Measurements from ENCODE around the gene ARAF.

DNA sequence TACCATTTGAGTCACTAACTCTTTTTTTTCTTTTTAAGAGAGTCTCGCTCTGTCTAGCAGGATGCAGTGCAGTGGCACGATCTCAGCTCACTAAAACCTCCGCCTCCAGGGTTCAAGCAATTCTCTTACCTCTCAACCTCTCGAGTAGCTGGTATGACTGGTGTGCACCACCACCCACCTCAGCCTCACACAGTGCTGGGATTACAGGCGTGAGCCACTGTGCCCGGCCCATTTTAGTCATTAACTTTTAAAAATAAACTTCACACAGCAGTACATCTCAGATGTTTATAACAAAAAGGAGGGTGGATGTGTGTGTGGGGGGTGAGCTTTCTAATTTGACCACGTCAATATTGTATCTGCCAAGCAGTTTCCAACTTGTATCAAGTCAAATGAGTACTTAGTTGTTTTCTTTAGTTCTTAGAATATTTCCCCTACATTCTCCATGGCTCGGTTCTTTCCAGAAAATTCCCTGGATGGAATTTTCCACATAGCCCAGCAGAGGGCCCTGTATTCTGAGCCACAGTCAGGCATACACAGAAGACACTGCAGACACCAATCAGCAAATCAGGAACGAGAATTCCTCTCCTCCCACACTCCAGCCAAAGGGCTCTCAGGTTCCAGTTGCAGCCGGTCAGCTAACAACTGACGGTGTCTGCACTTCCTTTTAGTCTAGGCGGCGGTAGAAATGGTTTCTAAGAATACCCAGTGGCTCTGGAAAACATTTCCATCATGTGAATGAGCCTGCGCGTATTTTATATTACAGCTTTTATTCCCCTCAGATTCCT lies 20.1 kb upstream of the ARAF start:
- TF ChIP-seq ZNF565 (CRISPR knock-in tag; conservative IDR thresholded peaks at IDR 0.05; ENCODE audit: low read depth) (no peak), PATZ1 (CRISPR knock-in tag; IDR thresholded peaks at IDR 0.05; ENCODE audit: borderline replicate concordance) (no peak), CSDC2 (CRISPR knock-in tag; IDR thresholded peaks at IDR 0.05) (no peak), BACH2 (CRISPR knock-in tag; IDR thresholded peaks at IDR 0.05; ENCODE audit: borderline replicate concordance) (no peak), TCF4 (CRISPR knock-in tag; IDR thresholded peaks at IDR 0.05; ENCODE audit: borderline replicate concordance) (no peak), RARB (CRISPR knock-in tag; IDR thresholded peaks at IDR 0.05) (no peak), OSR1 (CRISPR knock-in tag; IDR thresholded peaks at IDR 0.05) (no peak), PPARA (CRISPR knock-in tag; IDR thresholded peaks at IDR 0.05; ENCODE audit: borderline replicate concordance) (no peak)
- TF ChIP-seq, protein P1, sequence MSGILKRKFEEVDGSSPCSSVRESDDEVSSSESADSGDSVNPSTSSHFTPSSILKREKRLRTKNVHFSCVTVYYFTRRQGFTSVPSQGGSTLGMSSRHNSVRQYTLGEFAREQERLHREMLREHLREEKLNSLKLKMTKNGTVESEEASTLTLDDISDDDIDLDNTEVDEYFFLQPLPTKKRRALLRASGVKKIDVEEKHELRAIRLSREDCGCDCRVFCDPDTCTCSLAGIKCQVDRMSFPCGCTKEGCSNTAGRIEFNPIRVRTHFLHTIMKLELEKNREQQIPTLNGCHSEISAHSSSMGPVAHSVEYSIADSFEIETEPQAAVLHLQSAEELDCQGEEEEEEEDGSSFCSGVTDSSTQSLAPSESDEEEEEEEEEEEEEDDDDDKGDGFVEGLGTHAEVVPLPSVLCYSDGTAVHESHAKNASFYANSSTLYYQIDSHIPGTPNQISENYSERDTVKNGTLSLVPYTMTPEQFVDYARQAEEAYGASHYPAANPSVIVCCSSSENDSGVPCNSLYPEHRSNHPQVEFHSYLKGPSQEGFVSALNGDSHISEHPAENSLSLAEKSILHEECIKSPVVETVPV (CRISPR knock-in tag; IDR thresholded peaks at IDR 0.05): no peak
- TF ChIP-seq, protein P2, sequence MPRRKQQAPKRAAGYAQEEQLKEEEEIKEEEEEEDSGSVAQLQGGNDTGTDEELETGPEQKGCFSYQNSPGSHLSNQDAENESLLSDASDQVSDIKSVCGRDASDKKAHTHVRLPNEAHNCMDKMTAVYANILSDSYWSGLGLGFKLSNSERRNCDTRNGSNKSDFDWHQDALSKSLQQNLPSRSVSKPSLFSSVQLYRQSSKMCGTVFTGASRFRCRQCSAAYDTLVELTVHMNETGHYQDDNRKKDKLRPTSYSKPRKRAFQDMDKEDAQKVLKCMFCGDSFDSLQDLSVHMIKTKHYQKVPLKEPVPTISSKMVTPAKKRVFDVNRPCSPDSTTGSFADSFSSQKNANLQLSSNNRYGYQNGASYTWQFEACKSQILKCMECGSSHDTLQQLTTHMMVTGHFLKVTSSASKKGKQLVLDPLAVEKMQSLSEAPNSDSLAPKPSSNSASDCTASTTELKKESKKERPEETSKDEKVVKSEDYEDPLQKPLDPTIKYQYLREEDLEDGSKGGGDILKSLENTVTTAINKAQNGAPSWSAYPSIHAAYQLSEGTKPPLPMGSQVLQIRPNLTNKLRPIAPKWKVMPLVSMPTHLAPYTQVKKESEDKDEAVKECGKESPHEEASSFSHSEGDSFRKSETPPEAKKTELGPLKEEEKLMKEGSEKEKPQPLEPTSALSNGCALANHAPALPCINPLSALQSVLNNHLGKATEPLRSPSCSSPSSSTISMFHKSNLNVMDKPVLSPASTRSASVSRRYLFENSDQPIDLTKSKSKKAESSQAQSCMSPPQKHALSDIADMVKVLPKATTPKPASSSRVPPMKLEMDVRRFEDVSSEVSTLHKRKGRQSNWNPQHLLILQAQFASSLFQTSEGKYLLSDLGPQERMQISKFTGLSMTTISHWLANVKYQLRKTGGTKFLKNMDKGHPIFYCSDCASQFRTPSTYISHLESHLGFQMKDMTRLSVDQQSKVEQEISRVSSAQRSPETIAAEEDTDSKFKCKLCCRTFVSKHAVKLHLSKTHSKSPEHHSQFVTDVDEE (CRISPR knock-in tag; IDR thresholded peaks at IDR 0.05): no peak
- TF ChIP-seq, protein P3, sequence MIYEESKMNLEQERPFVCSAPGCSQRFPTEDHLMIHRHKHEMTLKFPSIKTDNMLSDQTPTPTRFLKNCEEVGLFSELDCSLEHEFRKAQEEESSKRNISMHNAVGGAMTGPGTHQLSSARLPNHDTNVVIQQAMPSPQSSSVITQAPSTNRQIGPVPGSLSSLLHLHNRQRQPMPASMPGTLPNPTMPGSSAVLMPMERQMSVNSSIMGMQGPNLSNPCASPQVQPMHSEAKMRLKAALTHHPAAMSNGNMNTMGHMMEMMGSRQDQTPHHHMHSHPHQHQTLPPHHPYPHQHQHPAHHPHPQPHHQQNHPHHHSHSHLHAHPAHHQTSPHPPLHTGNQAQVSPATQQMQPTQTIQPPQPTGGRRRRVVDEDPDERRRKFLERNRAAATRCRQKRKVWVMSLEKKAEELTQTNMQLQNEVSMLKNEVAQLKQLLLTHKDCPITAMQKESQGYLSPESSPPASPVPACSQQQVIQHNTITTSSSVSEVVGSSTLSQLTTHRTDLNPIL (CRISPR knock-in tag; IDR thresholded peaks at IDR 0.05; ENCODE audit: low read depth): no peak

All from SK-N-SH treated with all-trans-retinoic acid at 6 μM for 48 hours (cell line).